ENCODE results near the gene ZNHIT2.

The ZNHIT2 gene

DNA sequence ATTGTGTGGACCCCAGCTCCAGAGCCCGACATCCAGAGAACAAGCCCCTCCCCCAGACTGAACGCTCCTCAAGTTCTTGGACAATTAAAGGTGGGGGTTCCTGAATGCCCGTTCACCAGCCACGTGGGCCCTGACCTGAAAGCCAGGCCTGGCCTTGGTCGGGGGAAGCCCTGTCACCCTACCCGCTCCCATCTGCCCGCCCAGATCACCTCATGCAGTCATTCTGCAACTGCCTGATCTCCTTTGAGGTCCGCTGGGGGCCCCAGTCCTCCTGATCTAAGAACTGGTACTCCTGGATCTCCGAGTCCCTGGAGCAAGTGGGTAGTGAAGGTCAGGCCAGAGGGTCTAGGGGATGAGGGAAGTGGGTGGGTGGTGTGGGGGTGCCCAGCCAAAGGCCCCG is 50.1 kb downstream of the ZNHIT2 start:
- no peak for FAIRE-seq

DNA sequence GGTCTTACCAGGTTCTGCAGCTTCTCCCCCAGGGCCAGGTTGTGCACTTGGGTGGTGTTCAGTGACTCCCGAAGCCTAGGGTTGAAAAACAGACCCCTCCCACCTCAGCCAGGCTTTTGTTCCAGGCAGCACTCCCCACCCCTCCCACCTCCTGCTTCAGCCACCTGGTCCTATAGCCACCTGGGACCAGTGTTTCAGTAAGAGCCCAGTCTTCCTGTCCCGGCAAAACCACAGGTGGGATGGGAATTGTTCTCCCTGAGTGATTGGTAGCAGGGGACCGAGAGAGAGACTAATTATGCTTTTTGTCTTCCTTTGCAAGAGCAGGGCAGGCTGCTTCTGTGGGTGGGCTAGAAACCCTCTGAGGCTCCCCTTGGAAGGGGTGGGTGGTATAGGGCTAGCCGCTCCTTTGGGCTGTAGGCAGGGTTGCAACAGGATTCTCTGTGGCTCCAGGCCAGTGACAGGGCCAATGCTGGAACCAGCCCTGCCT is 50.7 kb downstream of the ZNHIT2 start:
- FAIRE-seq: no peak

All from colon (tissue), 2 donors.